GM12891 (cell line): Measurements from ENCODE around the gene PCSK4.

ENCODE experiments used
- POLR2A ChIP-seq: IDR thresholded peaks from 2 replicates; pipeline ENCODE4 v1.6.1; 2011; ENCODE audit warnings: low read depth, low read length, control low read depth
- POLR2AphosphoS5 ChIP-seq: IDR thresholded peaks from 2 replicates; pipeline ENCODE4 v1.6.1; 2011; ENCODE audit warnings: low read depth, low read length, control low read depth

GRCh38 chr19:1528596-1529429, 38.7 kb upstream of the PCSK4 start:
- TF ChIP-seq POLR2AphosphoS5 (no peak), POLR2A (no peak)
